ENCODE results near the gene EGLN1.

Gene EGLN1

GRCh38 chr1:231327617-231328016 lies 94.5 kb downstream of the EGLN1 start:
- no peak for DNase-seq (ENCODE audit: low read depth)

GRCh38 chr1:231326248-231326647 lies 95.8 kb downstream of the EGLN1 start:
- no peak for DNase-seq (ENCODE audit: low read depth)

GRCh38 chr1:231324660-231325059 lies 97.4 kb downstream of the EGLN1 start:
- no peak for DNase-seq (ENCODE audit: low read depth)

- no peak for DNase-seq (ENCODE audit: low read depth)
These were observed 99.1 kb downstream of the EGLN1 start for GRCh38 chr1:231322880-231323530.

GRCh38 chr1:231319080-231319479 lies 103.0 kb downstream of the EGLN1 start:
- DNase-seq (ENCODE audit: low read depth), result no peak

GRCh38 chr1:231318568-231318967 lies 103.5 kb downstream of the EGLN1 start:
- DNase-seq (ENCODE audit: low read depth), result no peak

GRCh38 chr1:231318015-231318355 lies 104.1 kb downstream of the EGLN1 start:
- DNase-seq (ENCODE audit: low read depth), result no peak

- no peak for DNase-seq (ENCODE audit: low read depth)
These were observed 104.6 kb downstream of the EGLN1 start for GRCh38 chr1:231317306-231318014.

GRCh38 chr1:231315887-231316286 lies 106.2 kb downstream of the EGLN1 start:
- DNase-seq (ENCODE audit: low read depth), result peak; percentile 42
